Cardiac atrium fibroblast (primary cell): ENCODE data around the gene CDIPT. TPM values are rescaled to one million over a fixed set of nuclear protein-coding genes. Genes with fewer than 3 reads are reported as not detected.

Experiments used
- total RNA-seq: library from RNA; depleted of rRNA; stranded (reverse); fragments of >200 nt; gene quantifications from 2 replicates; pipeline ENCODE4 v1.2.3, GENCODE V29; 2015

The CDIPT gene, protein sequence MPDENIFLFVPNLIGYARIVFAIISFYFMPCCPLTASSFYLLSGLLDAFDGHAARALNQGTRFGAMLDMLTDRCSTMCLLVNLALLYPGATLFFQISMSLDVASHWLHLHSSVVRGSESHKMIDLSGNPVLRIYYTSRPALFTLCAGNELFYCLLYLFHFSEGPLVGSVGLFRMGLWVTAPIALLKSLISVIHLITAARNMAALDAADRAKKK
- 133 and 146 TPM in 2 replicates for total RNA-seq

DNA sequence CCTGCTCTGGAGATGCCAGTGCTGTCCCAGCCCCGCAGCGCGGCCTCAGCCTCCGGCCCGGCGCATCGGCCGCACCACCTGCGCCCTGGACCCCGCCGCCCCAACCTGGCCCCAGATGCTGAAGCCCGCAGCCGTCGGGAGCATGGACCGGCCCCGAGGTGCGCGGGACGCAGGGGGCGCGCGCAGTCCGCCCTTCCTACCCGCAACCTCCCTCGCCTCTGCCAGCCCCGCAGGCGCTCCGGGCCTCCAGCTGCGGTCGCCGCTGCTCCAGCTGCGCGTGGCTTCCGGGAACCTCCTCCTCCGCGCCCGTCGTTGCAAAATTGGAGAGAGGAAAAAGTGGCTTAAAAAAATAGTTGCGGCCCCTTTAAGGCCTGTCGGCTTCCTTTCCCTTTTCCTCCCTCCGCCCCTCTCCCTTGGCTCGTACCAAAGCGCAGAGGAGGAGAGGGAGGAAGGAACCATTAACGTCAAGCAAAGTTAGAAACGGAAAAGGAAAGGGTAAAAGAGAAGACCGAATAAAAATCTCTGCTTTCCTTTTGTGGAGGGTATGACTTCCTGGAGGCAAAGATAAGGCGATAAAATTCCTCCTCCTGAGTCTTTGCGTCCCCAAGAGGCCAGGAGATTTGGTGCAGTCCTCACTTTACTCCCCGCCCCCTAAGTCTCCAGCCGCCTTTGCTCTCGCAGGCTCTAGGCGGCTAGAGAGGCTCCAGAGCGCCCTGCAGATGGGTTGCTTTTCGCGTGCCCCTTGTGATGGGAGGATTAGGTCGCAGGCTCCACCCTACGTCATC is at the start of gene CDIPT:
Gene CDIPT, minus strand, starts transcription at position 343 of the 785 bp plus-strand sequence. CDS start 369 bp downstream, outside the sequence.

GRCh38 chr16:29900102-29900887 is 37.3 kb upstream of the CDIPT start, which contains the start of gene ASPHD1:
ASPHD1 (plus strand) TSS chr16:29900488; CDS start chr16:29900972, 484 bp downstream.

DNA sequence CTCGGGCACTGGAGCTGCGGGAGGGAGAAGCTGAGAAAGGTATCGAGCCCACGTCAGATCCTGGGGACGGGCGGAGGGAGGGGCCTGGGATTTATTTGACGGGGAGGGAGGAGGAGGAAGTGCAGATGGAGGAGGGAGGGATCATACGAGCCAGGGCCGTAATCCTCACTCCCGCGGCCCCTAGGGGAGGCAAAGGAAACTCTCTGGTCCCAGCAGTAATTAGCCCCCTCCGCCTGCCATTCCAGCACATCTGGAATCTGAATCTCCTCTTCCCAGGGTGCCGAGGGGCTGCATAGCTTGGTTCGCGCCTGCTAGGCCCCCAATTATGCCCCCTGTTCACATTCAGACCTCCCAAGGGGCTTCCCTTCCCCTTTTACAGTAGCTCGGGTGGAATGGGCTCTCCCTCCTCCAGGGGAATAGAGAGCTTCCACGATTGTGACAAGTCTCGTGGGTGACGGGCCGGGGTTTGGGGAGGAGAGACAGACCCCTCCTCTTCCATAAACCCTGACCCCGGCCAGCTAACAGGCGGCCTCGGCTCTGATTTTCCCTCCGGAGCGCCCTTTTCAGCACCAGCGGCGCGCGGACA is 36.6 kb upstream of the CDIPT start, which contains the start of gene SEZ6L2:
Gene SEZ6L2, minus strand, starts transcription at position 35 of the 586 bp plus-strand sequence. CDS start 531 bp downstream, outside the sequence.

GRCh38 chr16:29820271-29820701 is 42.7 kb downstream of the CDIPT start, which contains the start of gene MVP:
MVP (plus strand) TSS chr16:29820462; CDS start chr16:29830550, 10,088 bp downstream.

DNA sequence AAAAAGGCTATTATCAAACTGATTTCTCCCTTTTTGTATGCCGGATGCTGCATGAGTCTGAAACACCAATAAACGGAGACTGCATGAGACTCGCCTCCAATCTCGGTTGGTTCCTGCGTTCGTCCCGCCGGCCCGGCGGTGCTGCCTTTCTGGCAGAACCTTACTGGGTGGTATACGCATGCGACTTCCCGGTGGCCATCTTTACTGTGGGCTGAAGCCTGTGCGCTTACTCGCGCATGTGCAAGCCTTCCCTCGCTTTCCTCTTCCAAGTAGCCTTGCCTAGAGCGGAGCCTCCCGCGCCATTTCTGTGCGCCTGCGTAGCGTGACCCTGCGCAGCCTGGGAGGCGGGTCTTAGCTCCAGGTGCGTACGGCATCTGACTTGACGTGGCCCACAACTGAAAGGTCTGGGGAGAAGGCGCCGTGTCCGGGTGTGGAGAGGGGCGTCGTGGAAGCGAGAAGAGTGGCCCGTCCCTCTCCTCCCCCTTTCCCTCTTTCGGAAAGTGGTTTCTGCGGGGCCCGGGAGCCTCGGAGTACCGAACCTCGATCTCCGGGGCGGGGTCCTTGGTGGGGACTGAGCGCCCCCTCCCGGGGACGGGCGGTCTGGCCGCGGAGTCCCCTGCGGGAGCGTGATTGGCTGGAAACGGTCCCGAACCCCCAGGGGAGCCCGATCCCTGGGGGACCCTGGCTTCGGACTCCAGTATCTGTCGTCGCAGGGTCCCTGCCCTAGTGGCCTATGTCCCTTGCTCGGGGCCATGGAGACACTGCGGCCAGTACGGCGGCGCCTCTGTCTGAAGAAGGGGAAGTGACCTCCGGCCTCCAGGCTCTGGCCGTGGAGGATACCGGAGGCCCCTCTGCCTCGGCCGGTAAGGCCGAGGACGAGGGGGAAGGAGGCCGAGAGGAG is 47.0 kb downstream of the CDIPT start, which contains the start of gene PAGR1:
Gene PAGR1, plus strand, starts transcription at position 360 of the 901 bp plus-strand sequence. Its CDS starts 374 bp downstream, at position 734.

GRCh38 chr16:29811896-29812665 is 50.9 kb downstream of the CDIPT start, which contains the start of gene PRRT2:
PRRT2 (plus strand) TSS chr16:29812193; CDS start chr16:29813055, 862 bp downstream.

Other genes starting within 250 kb of the CDIPT start
- gene SPN, start 200.0 kb downstream of the CDIPT start, total RNA-seq, result under 0.01 and 0.36 TPM in 2 replicates
- 1.3 and 4.7 TPM in 2 replicates for gene QPRT, start 184.0 kb downstream of the CDIPT start, total RNA-seq
- gene C16orf54, start 117.2 kb downstream of the CDIPT start, total RNA-seq, result not detected in 2 replicates
- gene ZG16, start 85.0 kb downstream of the CDIPT start, total RNA-seq, result not detected in 2 replicates
- 28.2 and 30.3 TPM in 2 replicates for gene KIF22, start 72.5 kb downstream of the CDIPT start, total RNA-seq
- gene MAZ, start 56.7 kb downstream of the CDIPT start, total RNA-seq, result 119 and 172 TPM in 2 replicates
- 0.16 TPM in 1 of 2 replicates, not detected in the other for gene PRRT2, start 51.0 kb downstream of the CDIPT start, total RNA-seq
- 16.2 and 25.8 TPM in 2 replicates for gene PAGR1, start 47.1 kb downstream of the CDIPT start, total RNA-seq
- gene MVP, start 42.8 kb downstream of the CDIPT start, total RNA-seq, result 190 and 191 TPM in 2 replicates
- 31.1 and 40.3 TPM in 2 replicates for gene SEZ6L2, start 36.3 kb upstream of the CDIPT start, total RNA-seq
- 11.2 and 16.0 TPM in 2 replicates for gene ASPHD1, start 37.3 kb upstream of the CDIPT start, total RNA-seq
- 8.4 and 12.8 TPM in 2 replicates for gene KCTD13, start 63.0 kb upstream of the CDIPT start, total RNA-seq
- 116 and 145 TPM in 2 replicates for gene TMEM219, start 98.9 kb upstream of the CDIPT start, total RNA-seq
- 43.3 and 44.7 TPM in 2 replicates for gene TAOK2, start 110.6 kb upstream of the CDIPT start, total RNA-seq
- gene HIRIP3, start 132.4 kb upstream of the CDIPT start, total RNA-seq, result 7.8 and 8.1 TPM in 2 replicates
- gene INO80E, start 133.0 kb upstream of the CDIPT start, total RNA-seq, result 58.3 and 77.8 TPM in 2 replicates
- gene DOC2A, start 147.8 kb upstream of the CDIPT start, total RNA-seq, result not detected in 2 replicates
- not detected in 2 replicates for gene C16orf92, start 160.0 kb upstream of the CDIPT start, total RNA-seq
- gene TLCD3B, start 168.0 kb upstream of the CDIPT start, total RNA-seq, result not detected in 2 replicates
- gene ALDOA, start 202.5 kb upstream of the CDIPT start, total RNA-seq, result 2,796 and 2,917 TPM in 2 replicates
- 95.0 and 107 TPM in 2 replicates for gene PPP4C, start 212.8 kb upstream of the CDIPT start, total RNA-seq
- under 0.01 TPM in 1 of 2 replicates, not detected in the other for gene TBX6, start 228.7 kb upstream of the CDIPT start, total RNA-seq
- 41.0 and 52.0 TPM in 2 replicates for gene YPEL3, start 233.0 kb upstream of the CDIPT start, total RNA-seq